GM18870 (cell line): ENCODE results near the gene ZBTB12.
"Not testable (repeated sequence)": the region's sequence is repeated elsewhere in the genome, so short reads cannot be mapped to it uniquely, and the experiment has no call there.

Source experiments
- ATAC-seq: cut with Tn5 transposase; IDR thresholded peaks from one replicate; pipeline ENCODE4 v1.9.1; 2021; ENCODE audit warnings: moderate library complexity; ENCODE audit not compliant: unreplicated experiment

Gene ZBTB12

GRCh38 chr6:31922942-31923341 is 21.1 kb upstream of the ZBTB12 start:
- ATAC-seq = no peak

GRCh38 chr6:31920811-31921210 is 18.9 kb upstream of the ZBTB12 start:
- no peak for ATAC-seq

GRCh38 chr6:31919624-31920303 is 17.9 kb upstream of the ZBTB12 start:
- ATAC-seq = no peak

- ATAC-seq = no peak
Observed at GRCh38 chr6:31918069-31918720, 16.3 kb upstream of the ZBTB12 start.

GRCh38 chr6:31915756-31916155 is 13.9 kb upstream of the ZBTB12 start:
- ATAC-seq = no peak

- ATAC-seq = no peak
Observed at GRCh38 chr6:31915351-31915750, 13.5 kb upstream of the ZBTB12 start.

GRCh38 chr6:31911826-31912585 is 10.1 kb upstream of the ZBTB12 start:
- ATAC-seq = no peak

GRCh38 chr6:31909298-31909697 is 7.4 kb upstream of the ZBTB12 start:
- not testable (repeated sequence) for ATAC-seq

GRCh38 chr6:31908791-31909190 is 6.9 kb upstream of the ZBTB12 start:
- peak; percentile 80 for ATAC-seq

- ATAC-seq = not testable (repeated sequence)
Observed at GRCh38 chr6:31908255-31908654, 6.4 kb upstream of the ZBTB12 start.

GRCh38 chr6:31907158-31907813 is 5.4 kb upstream of the ZBTB12 start:
- ATAC-seq = no peak

- ATAC-seq = not testable (repeated sequence)
Observed at GRCh38 chr6:31906727-31907126, 4.8 kb upstream of the ZBTB12 start.

GRCh38 chr6:31906122-31906521 is 4.2 kb upstream of the ZBTB12 start:
- no peak for ATAC-seq

- ATAC-seq = no peak
Observed at GRCh38 chr6:31905041-31905440, 3.2 kb upstream of the ZBTB12 start.

GRCh38 chr6:31903957-31904356 is 2.1 kb upstream of the ZBTB12 start:
- no peak for ATAC-seq

- ATAC-seq = no peak
Observed at GRCh38 chr6:31901415-31901952, 402 bp downstream of the ZBTB12 start.

- ATAC-seq = no peak
Observed at GRCh38 chr6:31900917-31901414, 920 bp downstream of the ZBTB12 start.

- ATAC-seq = no peak
Observed at GRCh38 chr6:31899882-31900722, 1.8 kb downstream of the ZBTB12 start.

GRCh38 chr6:31899215-31899614 is 2.7 kb downstream of the ZBTB12 start:
- ATAC-seq = no peak

GRCh38 chr6:31898383-31899011 is 3.4 kb downstream of the ZBTB12 start:
- no peak for ATAC-seq
